ENCODE data around the gene PLCB3. TPM values are rescaled to one million over a fixed set of nuclear protein-coding genes. Genes with fewer than 3 reads are reported as not detected.
A peak's percentile ranks its signal among the peaks of the same experiment; 100 is the strongest.

Gene PLCB3
- total and polyA plus RNA-seq, 2 of the 13 experiments (the other 11 are each of a cell fraction or from before 2014, with no cell fraction given): 7.5 to 13.8 TPM

DNA sequence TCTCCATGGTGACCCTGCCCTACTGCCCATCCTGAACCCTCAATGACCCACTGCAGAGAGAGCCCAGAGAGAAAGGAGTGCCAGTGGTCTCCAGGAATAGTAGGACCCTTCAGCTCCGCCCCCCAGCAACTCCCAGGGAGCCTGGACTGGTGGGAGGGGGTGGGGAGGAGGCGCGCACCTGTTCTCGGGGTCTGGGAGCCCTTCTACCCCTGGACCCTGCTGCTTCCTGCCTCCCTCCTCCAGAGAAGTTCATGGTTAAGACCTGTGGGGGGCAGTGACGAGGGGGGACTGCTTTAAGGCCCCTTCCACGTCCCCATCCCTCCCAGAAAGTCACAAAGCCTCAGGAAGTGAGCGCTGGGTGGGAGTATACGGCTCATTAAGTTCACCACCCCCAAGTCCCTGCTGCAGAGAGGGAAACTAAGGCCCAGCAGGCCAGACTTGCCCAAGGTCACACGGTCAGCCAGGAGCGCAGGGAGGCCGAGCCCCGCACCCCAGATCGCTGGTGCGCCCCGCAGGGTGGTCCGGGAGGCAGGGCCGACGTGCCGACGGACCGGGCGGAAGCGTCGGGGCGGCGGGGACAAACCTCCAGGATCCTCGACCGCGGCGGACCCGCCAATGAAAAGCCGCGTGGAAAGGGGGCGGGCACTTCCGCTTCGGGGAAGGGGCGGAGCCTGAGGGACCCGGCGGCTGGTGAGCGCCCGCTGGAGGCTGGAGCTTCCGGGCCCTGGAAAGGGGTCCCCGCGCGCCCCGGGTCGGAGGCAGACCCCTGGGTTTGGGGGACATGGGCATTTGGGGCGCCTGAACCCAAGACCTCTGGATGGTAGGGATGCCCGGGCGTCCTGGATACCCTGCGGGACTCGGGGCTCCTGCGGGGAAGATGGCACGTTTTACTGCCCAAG lies 25.5 kb upstream of the PLCB3 start, which contains the start of the genes NUDT22 and TRPT1 (continued):
- TF ChIP-seq, protein P1, sequence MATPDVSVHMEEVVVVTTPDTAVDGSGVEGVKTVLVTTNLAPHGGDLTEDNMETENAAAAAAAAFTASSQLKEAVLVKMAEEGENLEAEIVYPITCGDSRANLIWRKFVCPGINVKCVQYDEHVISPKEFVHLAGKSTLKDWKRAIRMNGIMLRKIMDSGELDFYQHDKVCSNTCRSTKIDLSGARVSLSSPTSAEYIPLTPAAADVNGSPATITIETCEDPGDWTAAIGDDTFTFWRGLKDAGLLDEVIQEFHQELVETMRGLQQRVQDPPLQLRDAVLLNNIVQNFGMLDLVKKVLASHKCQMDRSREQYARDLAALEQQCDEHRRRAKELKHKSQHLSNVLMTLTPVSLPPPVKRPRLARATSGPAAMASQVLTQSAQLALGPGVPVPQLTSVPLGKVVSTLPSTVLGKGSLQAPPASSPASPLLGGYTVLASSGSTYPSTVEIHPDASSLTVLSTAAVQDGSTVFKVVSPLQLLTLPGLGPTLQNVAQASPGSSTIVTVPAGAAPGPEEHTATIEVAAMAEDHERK (CRISPR knock-in tag; IDR thresholded peaks at IDR 0.05; ENCODE audit: low read depth): peak; percentile 54; the same call in 1 of the 2 replicates
- TF ChIP-seq, protein P2, sequence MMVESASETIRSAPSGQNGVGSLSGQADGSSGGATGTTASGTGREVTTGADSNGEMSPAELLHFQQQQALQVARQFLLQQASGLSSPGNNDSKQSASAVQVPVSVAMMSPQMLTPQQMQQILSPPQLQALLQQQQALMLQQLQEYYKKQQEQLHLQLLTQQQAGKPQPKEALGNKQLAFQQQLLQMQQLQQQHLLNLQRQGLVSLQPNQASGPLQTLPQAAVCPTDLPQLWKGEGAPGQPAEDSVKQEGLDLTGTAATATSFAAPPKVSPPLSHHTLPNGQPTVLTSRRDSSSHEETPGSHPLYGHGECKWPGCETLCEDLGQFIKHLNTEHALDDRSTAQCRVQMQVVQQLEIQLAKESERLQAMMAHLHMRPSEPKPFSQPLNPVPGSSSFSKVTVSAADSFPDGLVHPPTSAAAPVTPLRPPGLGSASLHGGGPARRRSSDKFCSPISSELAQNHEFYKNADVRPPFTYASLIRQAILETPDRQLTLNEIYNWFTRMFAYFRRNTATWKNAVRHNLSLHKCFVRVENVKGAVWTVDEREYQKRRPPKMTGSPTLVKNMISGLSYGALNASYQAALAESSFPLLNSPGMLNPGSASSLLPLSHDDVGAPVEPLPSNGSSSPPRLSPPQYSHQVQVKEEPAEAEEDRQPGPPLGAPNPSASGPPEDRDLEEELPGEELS (CRISPR knock-in tag; IDR thresholded peaks at IDR 0.05): peak; percentile 32; the same call in 1 of the 2 replicates
- TF ChIP-seq ZNF335 (CRISPR knock-in tag; IDR thresholded peaks at IDR 0.05) (no peak), BRCA1 (CRISPR knock-in tag; IDR thresholded peaks at IDR 0.05) (no peak), SOX6 (IDR thresholded peaks at IDR 0.05) (no peak), SOX6 (CRISPR knock-in tag; IDR thresholded peaks at IDR 0.05) (peak; percentile 43), SPEN (CRISPR knock-in tag; IDR thresholded peaks at IDR 0.05; ENCODE audit: low read depth) (peak; percentile 60), ZNF879 (CRISPR knock-in tag; IDR thresholded peaks at IDR 0.05) (peak; percentile 81; the same call in 1 of the 2 replicates), PCBP2 (optimal IDR thresholded peaks at IDR 0.05; ENCODE audit: low read depth, low read length, poor library complexity, severe bottlenecking) (no peak), ZNF205 (CRISPR knock-in tag; IDR thresholded peaks at IDR 0.05) (0 out of 2 replicates have a peak, but pooled peaks have one; percentile 52), MBD4 (IDR thresholded peaks at IDR 0.05; ENCODE audit: borderline replicate concordance, low read length) (no peak), KDM5A (IDR thresholded peaks at IDR 0.05; ENCODE audit: borderline replicate concordance, low read length) (peak; percentile 71)
- TF ChIP-seq, protein P3, sequence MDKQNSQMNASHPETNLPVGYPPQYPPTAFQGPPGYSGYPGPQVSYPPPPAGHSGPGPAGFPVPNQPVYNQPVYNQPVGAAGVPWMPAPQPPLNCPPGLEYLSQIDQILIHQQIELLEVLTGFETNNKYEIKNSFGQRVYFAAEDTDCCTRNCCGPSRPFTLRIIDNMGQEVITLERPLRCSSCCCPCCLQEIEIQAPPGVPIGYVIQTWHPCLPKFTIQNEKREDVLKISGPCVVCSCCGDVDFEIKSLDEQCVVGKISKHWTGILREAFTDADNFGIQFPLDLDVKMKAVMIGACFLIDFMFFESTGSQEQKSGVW (CRISPR knock-in tag; IDR thresholded peaks at IDR 0.05; ENCODE audit: borderline replicate concordance): no peak
- TF ChIP-seq, protein P4, sequence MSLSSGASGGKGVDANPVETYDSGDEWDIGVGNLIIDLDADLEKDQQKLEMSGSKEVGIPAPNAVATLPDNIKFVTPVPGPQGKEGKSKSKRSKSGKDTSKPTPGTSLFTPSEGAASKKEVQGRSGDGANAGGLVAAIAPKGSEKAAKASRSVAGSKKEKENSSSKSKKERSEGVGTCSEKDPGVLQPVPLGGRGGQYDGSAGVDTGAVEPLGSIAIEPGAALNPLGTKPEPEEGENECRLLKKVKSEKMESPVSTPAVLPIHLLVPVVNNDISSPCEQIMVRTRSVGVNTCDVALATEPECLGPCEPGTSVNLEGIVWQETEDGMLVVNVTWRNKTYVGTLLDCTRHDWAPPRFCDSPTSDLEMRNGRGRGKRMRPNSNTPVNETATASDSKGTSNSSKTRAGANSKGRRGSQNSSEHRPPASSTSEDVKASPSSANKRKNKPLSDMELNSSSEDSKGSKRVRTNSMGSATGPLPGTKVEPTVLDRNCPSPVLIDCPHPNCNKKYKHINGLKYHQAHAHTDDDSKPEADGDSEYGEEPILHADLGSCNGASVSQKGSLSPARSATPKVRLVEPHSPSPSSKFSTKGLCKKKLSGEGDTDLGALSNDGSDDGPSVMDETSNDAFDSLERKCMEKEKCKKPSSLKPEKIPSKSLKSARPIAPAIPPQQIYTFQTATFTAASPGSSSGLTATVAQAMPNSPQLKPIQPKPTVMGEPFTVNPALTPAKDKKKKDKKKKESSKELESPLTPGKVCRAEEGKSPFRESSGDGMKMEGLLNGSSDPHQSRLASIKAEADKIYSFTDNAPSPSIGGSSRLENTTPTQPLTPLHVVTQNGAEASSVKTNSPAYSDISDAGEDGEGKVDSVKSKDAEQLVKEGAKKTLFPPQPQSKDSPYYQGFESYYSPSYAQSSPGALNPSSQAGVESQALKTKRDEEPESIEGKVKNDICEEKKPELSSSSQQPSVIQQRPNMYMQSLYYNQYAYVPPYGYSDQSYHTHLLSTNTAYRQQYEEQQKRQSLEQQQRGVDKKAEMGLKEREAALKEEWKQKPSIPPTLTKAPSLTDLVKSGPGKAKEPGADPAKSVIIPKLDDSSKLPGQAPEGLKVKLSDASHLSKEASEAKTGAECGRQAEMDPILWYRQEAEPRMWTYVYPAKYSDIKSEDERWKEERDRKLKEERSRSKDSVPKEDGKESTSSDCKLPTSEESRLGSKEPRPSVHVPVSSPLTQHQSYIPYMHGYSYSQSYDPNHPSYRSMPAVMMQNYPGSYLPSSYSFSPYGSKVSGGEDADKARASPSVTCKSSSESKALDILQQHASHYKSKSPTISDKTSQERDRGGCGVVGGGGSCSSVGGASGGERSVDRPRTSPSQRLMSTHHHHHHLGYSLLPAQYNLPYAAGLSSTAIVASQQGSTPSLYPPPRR (CRISPR knock-in tag; IDR thresholded peaks at IDR 0.05; ENCODE audit: borderline replicate concordance): no peak
- TF ChIP-seq, protein P5, sequence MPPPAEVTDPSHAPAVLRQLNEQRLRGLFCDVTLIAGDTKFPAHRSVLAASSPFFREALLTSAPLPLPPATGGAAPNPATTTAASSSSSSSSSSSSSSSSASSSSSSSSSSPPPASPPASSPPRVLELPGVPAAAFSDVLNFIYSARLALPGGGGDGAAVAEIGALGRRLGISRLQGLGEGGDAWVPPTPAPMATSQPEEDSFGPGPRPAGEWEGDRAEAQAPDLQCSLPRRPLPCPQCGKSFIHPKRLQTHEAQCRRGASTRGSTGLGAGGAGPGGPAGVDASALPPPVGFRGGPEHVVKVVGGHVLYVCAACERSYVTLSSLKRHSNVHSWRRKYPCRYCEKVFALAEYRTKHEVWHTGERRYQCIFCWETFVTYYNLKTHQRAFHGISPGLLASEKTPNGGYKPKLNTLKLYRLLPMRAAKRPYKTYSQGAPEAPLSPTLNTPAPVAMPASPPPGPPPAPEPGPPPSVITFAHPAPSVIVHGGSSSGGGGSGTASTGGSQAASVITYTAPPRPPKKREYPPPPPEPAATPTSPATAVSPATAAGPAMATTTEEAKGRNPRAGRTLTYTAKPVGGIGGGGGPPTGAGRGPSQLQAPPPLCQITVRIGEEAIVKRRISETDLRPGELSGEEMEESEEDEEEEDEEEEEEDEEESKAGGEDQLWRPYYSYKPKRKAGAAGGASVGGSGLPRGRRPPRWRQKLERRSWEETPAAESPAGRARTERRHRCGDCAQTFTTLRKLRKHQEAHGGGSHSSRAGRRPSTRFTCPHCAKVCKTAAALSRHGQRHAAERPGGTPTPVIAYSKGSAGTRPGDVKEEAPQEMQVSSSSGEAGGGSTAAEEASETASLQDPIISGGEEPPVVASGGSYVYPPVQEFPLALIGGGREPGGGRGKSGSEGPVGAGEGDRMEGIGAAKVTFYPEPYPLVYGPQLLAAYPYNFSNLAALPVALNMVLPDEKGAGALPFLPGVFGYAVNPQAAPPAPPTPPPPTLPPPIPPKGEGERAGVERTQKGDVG (CRISPR knock-in tag; IDR thresholded peaks at IDR 0.05; ENCODE audit: borderline replicate concordance): no peak
